Common myeloid progenitor, CD34-positive (primary cell): ENCODE data around the gene SDF2.

Source experiments
- CTCF ChIA-PET: fragments of 350-600 bp; sonication (Branson Sonifier 250); formaldehyde crosslinking; loops from one replicate; lab custom pipeline; 2021; ENCODE audit warnings: antibody characterized with exemption; lab: Charles Lee
- POLR2A ChIA-PET: fragments of 350-600 bp; sonication (Branson Sonifier 250); formaldehyde crosslinking; loops from one replicate; lab custom pipeline; 2021; ENCODE audit warnings: antibody characterized with exemption; lab: Charles Lee
- DNase-seq, 3 donors: peaks; one replicate each; pipeline versions ENCODE4 v3.0.0 to v3.0.0-alpha.2; 2013
- H3K27ac ChIP-seq, 2 experiments: 1 replicate in 1 of 2; 2 replicates in 1 of 2; pipeline ENCODE4 v1.7.0; 2013; ENCODE audit warnings: inconsistent platforms in 2 of 2, low read length in 2 of 2, mild to moderate bottlenecking in 2 of 2, low read depth in 1 of 2, moderate library complexity in 1 of 2; ENCODE audit not compliant: severe bottlenecking in 2 of 2, insufficient read depth in 1 of 2, poor library complexity in 1 of 2
- H3K27me3 ChIP-seq, 5 experiments: replicated peaks in 2 of 5; 1 replicate in 3 of 5; 2 replicates in 2 of 5; pipeline versions ENCODE4 v1.6.1 to v1.7.0; 2013; ENCODE audit warnings: low read length in 4 of 5, mild to moderate bottlenecking in 2 of 5, moderate library complexity in 2 of 5, inconsistent platforms in 1 of 5; ENCODE audit not compliant: insufficient read depth in 5 of 5, control insufficient read depth in 4 of 5
- H3K36me3 ChIP-seq, 4 experiments: 1 replicate in 2 of 4; 2 replicates in 2 of 4; pipeline versions ENCODE4 v1.6.1 to v1.7.0; 2013; ENCODE audit warnings: low read length in 3 of 4, control low read depth in 1 of 4, mild to moderate bottlenecking in 1 of 4; ENCODE audit not compliant: control insufficient read depth in 4 of 4, insufficient read depth in 4 of 4
- H3K4me1 ChIP-seq, 4 experiments: 1 replicate in 3 of 4; 2 replicates in 1 of 4; pipeline versions ENCODE4 v1.6.1 to v1.7.1; 2013; ENCODE audit warnings: low read length in 3 of 4, mild to moderate bottlenecking in 3 of 4, control low read depth in 1 of 4, inconsistent platforms in 1 of 4, moderate library complexity in 1 of 4; ENCODE audit not compliant: control insufficient read depth in 4 of 4, insufficient read depth in 4 of 4; ENCODE audit errors: control extremely low read depth in 1 of 4
- H3K4me3 ChIP-seq, 7 experiments: 1 replicate in 4 of 7; 2 replicates in 3 of 7; pipeline versions ENCODE4 v1.5.1 to v1.7.0; 2013; ENCODE audit warnings: mild to moderate bottlenecking in 7 of 7, low read length in 6 of 7, moderate library complexity in 6 of 7, inconsistent platforms in 2 of 7, low read depth in 2 of 7, control low read depth in 1 of 7; ENCODE audit not compliant: insufficient read depth in 4 of 7, control insufficient read depth in 1 of 7; ENCODE audit errors: extremely low read depth in 1 of 7
- H3K9me3 ChIP-seq, 5 experiments: 1 replicate in 4 of 5; 2 replicates in 1 of 5; pipeline versions ENCODE4 v1.6.1 to v1.7.1; 2013; ENCODE audit warnings: low read length in 4 of 5, mild to moderate bottlenecking in 2 of 5, inconsistent platforms in 1 of 5, low read depth in 1 of 5, moderate library complexity in 1 of 5; ENCODE audit not compliant: control insufficient read depth in 4 of 5, insufficient read depth in 2 of 5; ENCODE audit errors: control extremely low read depth in 1 of 5
- WGBS: methylation state at CpG from one replicate; pipeline ENCODE4 v1.1.5; 2013; ENCODE audit not compliant: insufficient coverage; 5-methylcytosine and 5-hydroxymethylcytosine counted together

Gene SDF2

GRCh38 chr17:28620010-28620409, 41.7 kb downstream of the SDF2 start:
- WGBS = 95% methylated on average over 2 of the region's 2 CpGs
- no peak for DNase-seq
- ChIA-PET POLR2A (no interaction called here), CTCF (interaction anchor here (1.0 to 1.2 kb wide), 2 partner anchors 14 to 154 kb away, joined by 3 read pairs; no protein-coding TSS in a partner anchor)
- Histone ChIP-seq H3K36me3 (peaks cover 42 to 97% (median 73%) of the 10 kb centered on the region in 4 experiments), H3K27me3 (no peaks in the 10 kb centered on the region), H3K27ac (no peak overlapping the region), H3K4me3 (no peak overlapping the region), H3K4me1 (peaks cover 0 to 1% (median under 1%) of the 10 kb centered on the region in 4 experiments), H3K9me3 (no peaks in the 10 kb centered on the region)

DNA sequence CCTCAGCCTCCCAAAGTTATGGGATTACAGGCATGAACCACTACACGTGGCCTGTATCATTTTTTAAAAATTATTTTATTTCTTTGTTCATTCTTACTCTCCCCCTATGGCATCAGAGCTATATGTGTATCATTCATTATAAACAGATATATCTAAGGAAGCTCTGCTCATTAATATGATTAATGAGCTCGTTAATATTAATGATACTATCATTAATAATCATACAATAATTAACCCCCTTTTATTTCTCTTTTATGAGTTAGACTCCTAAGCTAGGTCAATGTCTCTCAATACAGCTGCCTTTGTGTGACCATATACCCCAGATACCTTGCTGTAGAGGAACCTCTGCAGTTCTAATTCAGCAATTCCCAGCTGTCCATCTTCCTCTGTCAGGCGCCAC, 43.2 kb downstream of the SDF2 start:
- Histone ChIP-seq H3K4me1 (peaks cover 3 to 16% (median 16%) of the 10 kb centered on the region in 4 experiments), H3K4me3 (no peak overlapping the region), H3K27ac (no peak overlapping the region), H3K9me3 (no peaks in the 10 kb centered on the region), H3K36me3 (peaks cover 36 to 93% (median 72%) of the 10 kb centered on the region in 4 experiments), H3K27me3 (no peaks in the 10 kb centered on the region)
- no peak for DNase-seq
- ChIA-PET CTCF (interaction anchor here (0.7 to 1.8 kb wide), 2 partner anchors 16 to 20 kb away, joined by 3 to 5 read pairs; no protein-coding TSS in a partner anchor), POLR2A (interaction anchor here (0.7 kb wide), 1 partner anchor 126 kb away, joined by 3 read pairs; no protein-coding TSS in a partner anchor)
- WGBS = no CpG with 5 or more reads among the region's 3 CpGs

- Histone ChIP-seq H3K4me1 (peaks cover 11 to 30% (median 26%) of the 10 kb centered on the region in 4 experiments), H3K27me3 (no peaks in the 10 kb centered on the region), H3K4me3 (no peak overlapping the region), H3K27ac (no peak overlapping the region), H3K9me3 (no peaks in the 10 kb centered on the region), H3K36me3 (peaks cover 33 to 96% (median 67%) of the 10 kb centered on the region in 4 experiments)
- WGBS = 95% methylated on average over 5 of the region's 7 CpGs
- DNase-seq = no peak
- ChIA-PET POLR2A (no interaction called here), CTCF (interaction anchor here (1.1 to 1.3 kb wide), 2 partner anchors 16 to 18 kb away, joined by 4 to 5 read pairs; no protein-coding TSS in a partner anchor)
These were observed 45.4 kb downstream of the SDF2 start for GRCh38 chr17:28616281-28616680.

DNA sequence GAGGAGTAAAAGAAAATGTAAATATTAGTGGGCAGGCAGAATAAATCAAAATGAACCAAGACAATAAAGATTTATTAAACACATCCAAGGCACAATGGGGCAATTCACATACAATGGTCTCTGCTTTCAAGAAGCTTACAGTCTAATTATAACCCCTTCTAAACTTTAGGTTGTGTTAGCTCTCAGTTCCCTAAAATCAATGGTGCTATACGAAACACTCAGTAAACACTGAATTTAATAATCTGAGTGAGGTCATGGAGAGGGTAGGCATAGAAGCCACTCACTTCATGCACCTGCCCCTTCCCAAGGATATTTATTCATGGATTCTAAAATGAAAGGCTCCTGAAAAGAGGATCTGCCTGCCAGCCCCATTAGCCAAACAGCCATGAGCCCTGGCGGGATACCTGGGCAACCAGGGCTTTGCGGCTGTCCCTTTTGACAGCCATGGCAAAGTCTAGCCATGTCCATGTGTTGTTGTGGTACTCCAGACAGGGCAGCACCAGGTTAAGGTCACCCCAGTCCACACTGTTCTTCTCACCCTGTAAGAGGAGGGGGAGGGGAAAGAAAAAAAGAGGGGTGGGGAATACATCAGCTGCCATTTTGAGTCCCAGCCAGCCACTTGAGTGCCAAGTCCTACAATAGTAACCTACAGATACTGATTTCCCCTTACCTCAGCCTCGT, 46.3 kb downstream of the SDF2 start:
- peaks cover 35 to 96% (median 63%) of the 10 kb centered on the region in 4 experiments for H3K36me3 ChIP-seq
- H3K4me3 ChIP-seq = no peak overlapping the region
- POLR2A ChIA-PET = interaction anchor here (0.6 kb wide), 1 partner anchor 15 kb away, joined by 7 read pairs; no protein-coding TSS in a partner anchor
- CTCF ChIA-PET = interaction anchor here (0.9 to 1.0 kb wide), 2 partner anchors 25 to 66 kb away, joined by 3 to 4 read pairs; no protein-coding TSS in a partner anchor
- H3K27me3 ChIP-seq = no peaks in the 10 kb centered on the region
- H3K4me1 ChIP-seq = peaks cover 11 to 30% (median 26%) of the 10 kb centered on the region in 4 experiments
- DNase-seq = no peak
- no peak overlapping the region for H3K27ac ChIP-seq
- 100% methylated on average over 3 of the region's 4 CpGs for WGBS
- H3K9me3 ChIP-seq = no peaks in the 10 kb centered on the region

DNA sequence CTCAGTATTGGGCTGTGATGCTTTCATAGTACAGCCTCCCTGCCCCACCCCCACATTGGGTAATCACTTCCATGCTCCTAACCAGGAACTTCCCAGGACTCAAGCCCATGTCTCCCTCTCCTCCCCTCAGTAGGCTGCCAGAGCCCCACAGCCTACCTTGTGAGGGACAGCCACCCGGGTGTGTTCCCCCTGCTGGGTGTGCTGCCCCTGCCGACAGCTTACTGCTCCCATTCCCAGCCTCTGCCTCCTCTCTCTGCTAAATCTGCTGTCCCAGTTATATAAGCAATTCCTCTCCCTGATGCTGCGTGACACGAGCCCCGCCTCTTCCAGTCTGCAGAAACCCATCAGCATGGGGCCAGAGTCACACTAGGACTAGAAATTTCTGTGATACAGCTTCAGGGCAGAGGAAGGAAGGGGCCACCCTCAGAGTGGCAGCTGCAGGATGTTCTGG, 47.8 kb downstream of the SDF2 start, which contains the start of gene RSKR:
RSKR (minus strand) TSS at position 255 of the 451 bp plus-strand sequence; CDS start at position 231, 24 bp downstream.
- Histone ChIP-seq H3K9me3 (no peaks in the 10 kb centered on the region), H3K36me3 (peaks cover 29 to 90% (median 55%) of the 10 kb centered on the region in 4 experiments), H3K4me1 (peaks cover 11 to 30% (median 26%) of the 10 kb centered on the region in 4 experiments), H3K4me3 (peak within 1 kb of the TSS in 3 of 7 experiments; percentile 4 to 31 (median 21)), H3K27ac (no peak within 1 kb of the TSS), H3K27me3 (no peaks in the 10 kb centered on the region)
- DNase-seq = peak; percentile 31 to 84 (median 78)
- ChIA-PET CTCF (interaction anchor here (0.8 to 4.1 kb wide), 6 partner anchors 10 to 118 kb away, joined by 3 to 32 read pairs (median 7); no protein-coding TSS in a partner anchor), POLR2A (interaction anchor here (0.5 kb wide), 1 partner anchor 179 kb away, joined by 6 read pairs; no protein-coding TSS in a partner anchor)
- WGBS = 16% methylated on average over 2 of the region's 5 CpGs

DNA sequence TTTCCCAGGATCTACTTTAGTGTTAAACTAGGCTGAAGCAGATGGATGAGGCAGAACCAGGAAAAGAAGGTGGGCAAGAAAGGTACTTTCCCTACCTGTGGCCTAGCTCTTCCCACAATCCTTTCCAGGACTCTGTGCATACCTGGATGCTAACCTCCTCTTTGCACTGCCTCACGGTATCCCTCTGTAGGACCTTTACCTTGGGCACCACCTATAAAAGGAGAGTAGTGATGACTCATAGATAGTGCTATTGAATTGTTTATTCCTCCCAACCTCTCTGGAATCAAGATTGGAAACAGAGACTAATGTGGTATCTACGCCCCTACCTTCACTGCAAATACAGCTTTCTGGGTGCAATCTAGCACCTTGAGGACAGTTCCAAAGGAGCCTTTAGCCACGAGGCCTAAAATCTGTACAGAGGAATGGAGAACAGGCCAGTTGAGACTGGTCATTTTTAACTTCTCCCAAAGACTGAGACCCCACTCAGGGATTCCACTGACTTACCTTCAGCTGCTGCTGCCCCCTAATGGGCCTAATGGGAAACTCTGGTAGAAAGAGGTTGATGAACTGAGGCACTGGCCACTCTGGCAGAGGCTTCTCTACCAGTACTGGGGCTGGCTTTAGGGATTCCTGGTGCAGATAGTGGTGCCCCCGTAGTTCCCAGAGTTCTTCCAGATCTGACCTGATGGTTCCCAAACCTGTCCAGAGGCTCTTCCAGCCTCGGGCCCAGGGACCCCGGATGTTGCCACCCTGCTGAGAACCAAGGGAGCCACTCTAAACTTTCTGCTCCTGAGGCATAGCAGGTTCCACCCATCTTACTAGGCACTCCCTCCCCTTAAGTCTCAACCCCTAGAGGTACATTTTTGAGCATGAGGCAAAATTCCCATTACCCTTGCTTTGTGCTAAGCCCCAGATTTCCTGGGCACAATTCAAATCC, 48.5 kb downstream of the SDF2 start:
- H3K4me3 ChIP-seq = peak overlapping the region in 1 of 7 experiments; percentile 31
- H3K4me1 ChIP-seq = peaks cover 11 to 30% (median 26%) of the 10 kb centered on the region in 4 experiments
- no peaks in the 10 kb centered on the region for H3K9me3 ChIP-seq
- no peak overlapping the region for H3K27ac ChIP-seq
- CTCF ChIA-PET = interaction anchor here (1.0 to 4.1 kb wide), 13 partner anchors 8 to 117 kb away, joined by 3 to 32 read pairs (median 5); no protein-coding TSS in a partner anchor
- POLR2A ChIA-PET = interaction anchor here (1.0 kb wide), 1 partner anchor 14 kb away, joined by 4 read pairs; no protein-coding TSS in a partner anchor
- H3K27me3 ChIP-seq = no peaks in the 10 kb centered on the region
- DNase-seq = peak; percentile 15 to 48 (median 31)
- peaks cover 24 to 84% (median 50%) of the 10 kb centered on the region in 4 experiments for H3K36me3 ChIP-seq
- WGBS = 93% methylated on average over 3 of the region's 6 CpGs
